Erythroblast (primary cell): ENCODE data around the gene ANGPTL4.

Source experiments
- GATA1 ChIP-seq: IDR thresholded peaks from 2 replicates; pipeline ENCODE4 v1.6.1; 2011; ENCODE audit warnings: low read depth, mild to moderate bottlenecking, control low read depth, low read length, moderate library complexity
- POLR2A ChIP-seq: IDR thresholded peaks from 2 replicates; pipeline ENCODE4 v1.6.1; 2011; ENCODE audit warnings: mild to moderate bottlenecking, low read length

DNA sequence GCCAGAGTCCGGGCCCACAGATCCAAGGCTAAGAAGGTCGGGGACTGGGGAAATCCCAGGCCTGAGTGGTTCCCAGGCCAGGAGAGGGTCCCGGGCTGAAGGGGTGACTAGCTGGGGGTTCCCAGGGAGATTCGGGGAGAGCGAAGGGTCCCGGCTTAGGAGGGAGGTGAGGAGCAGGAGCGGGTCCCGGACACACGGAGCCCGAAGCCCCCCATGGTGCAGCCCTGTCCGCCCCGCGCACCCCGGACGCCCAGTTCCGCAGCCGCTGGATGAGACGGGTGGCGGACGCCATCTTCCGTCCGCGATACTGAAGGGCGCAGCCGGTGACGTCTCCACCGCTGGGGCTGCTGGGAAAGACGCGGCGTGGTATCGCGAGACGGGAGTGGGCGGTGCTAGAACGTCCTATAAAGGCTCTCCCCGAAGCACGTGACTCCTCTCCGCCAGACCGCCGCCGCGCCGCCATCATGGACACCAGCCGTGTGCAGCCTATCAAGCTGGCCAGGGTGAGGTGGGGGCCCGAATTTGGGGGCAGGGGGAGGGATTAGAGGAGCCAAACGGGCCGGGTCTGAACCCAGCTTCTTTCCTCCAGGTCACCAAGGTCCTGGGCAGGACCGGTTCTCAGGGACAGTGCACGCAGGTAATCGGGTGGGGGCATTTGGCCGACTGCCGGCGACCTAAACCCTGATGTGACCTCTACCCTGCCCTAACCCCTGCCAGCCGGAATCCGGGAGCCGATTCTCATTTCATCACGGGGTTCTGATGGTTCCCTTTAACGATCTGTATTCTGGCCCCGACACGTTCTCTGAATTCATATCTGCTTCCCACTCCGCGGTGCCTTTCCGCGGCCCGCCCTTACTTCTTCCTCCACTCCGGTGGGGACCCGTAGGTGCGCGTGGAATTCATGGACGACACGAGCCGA is 42.6 kb upstream of the ANGPTL4 start, which contains the start of the genes NDUFA7 and RPS28:
- TF ChIP-seq POLR2A (peak; percentile 97), GATA1 (no peak)
